HG03060 (cell line): Measurements from ENCODE around the gene DCTN4.
"Not testable (repeated sequence)": the region's sequence is repeated elsewhere in the genome, so short reads cannot be mapped to it uniquely, and the experiment has no call there.

Source experiments
- ATAC-seq: cut with Tn5 transposase; IDR thresholded peaks from one replicate; pipeline ENCODE4 v1.9.1; 2021; ENCODE audit warnings: low read depth, moderate number of reproducible peaks; ENCODE audit not compliant: unreplicated experiment

Gene DCTN4

GRCh38 chr5:150758531-150759333, at the start of gene DCTN4:
Gene DCTN4, minus strand, starts transcription at chr5:150759017. Its CDS starts 24 bp downstream, at chr5:150758993.
- peak; percentile 88 for ATAC-seq

GRCh38 chr5:150804388-150804787, 45.6 kb upstream of the DCTN4 start:
- ATAC-seq, result no peak

- ATAC-seq, result no peak
Measured at GRCh38 chr5:150801117-150801927, 42.5 kb upstream of the DCTN4 start.

GRCh38 chr5:150797384-150797783, 38.6 kb upstream of the DCTN4 start:
- ATAC-seq, result no peak

GRCh38 chr5:150794927-150795326, 36.1 kb upstream of the DCTN4 start:
- no peak for ATAC-seq

- ATAC-seq, result not testable (repeated sequence)
Measured at GRCh38 chr5:150793423-150793888, 34.6 kb upstream of the DCTN4 start.

- ATAC-seq, result no peak
Measured at GRCh38 chr5:150791536-150791935, 32.7 kb upstream of the DCTN4 start.

GRCh38 chr5:150789943-150790611, 31.3 kb upstream of the DCTN4 start:
- peak; percentile 98 for ATAC-seq

GRCh38 chr5:150789450-150789849, 30.6 kb upstream of the DCTN4 start:
- ATAC-seq, result no peak

GRCh38 chr5:150788977-150789376, 30.2 kb upstream of the DCTN4 start:
- ATAC-seq, result no peak

- no peak for ATAC-seq
Measured at GRCh38 chr5:150787656-150788055, 28.8 kb upstream of the DCTN4 start.

GRCh38 chr5:150786876-150787275, 28.1 kb upstream of the DCTN4 start:
- no peak for ATAC-seq

- ATAC-seq, result no peak
Measured at GRCh38 chr5:150785950-150786349, 27.1 kb upstream of the DCTN4 start.

- ATAC-seq, result peak; percentile 25
Measured at GRCh38 chr5:150783422-150783928, 24.7 kb upstream of the DCTN4 start.

- ATAC-seq, result no peak
Measured at GRCh38 chr5:150782850-150783249, 24.0 kb upstream of the DCTN4 start.

GRCh38 chr5:150781706-150782614, 23.1 kb upstream of the DCTN4 start:
- ATAC-seq, result no peak

GRCh38 chr5:150780816-150781221, 22.0 kb upstream of the DCTN4 start:
- no peak for ATAC-seq

- ATAC-seq, result peak; percentile 61
Measured at GRCh38 chr5:150780187-150780692, 21.4 kb upstream of the DCTN4 start.

GRCh38 chr5:150779397-150780186, 20.8 kb upstream of the DCTN4 start:
- ATAC-seq, result no peak
